Hepatocyte (in vitro differentiated cells): ENCODE measurements around the gene SLCO1A2.

Experiments used
- CTCF ChIP-seq: fragments of 200-600 bp; sonication (generic); IDR thresholded peaks from 2 replicates; pipeline ENCODE4 v1.5.1; 2016; ENCODE audit warnings: antibody characterized with exemption, mild to moderate bottlenecking; ENCODE audit not compliant: poor library complexity
- EZH2 ChIP-seq: fragments of 200-600 bp; sonication (generic); IDR thresholded peaks from 2 replicates; pipeline ENCODE4 v1.6.1; 2016; ENCODE audit warnings: antibody characterized with exemption, mild to moderate bottlenecking, borderline replicate concordance
- EZH2phosphoT487 ChIP-seq: fragments of 200-600 bp; sonication (generic); IDR thresholded peaks from one replicate; pipeline ENCODE4 v1.6.1; 2018; ENCODE audit warnings: antibody characterized with exemption, mild to moderate bottlenecking, low read depth, moderate library complexity; ENCODE audit not compliant: unreplicated experiment, severe bottlenecking

DNA sequence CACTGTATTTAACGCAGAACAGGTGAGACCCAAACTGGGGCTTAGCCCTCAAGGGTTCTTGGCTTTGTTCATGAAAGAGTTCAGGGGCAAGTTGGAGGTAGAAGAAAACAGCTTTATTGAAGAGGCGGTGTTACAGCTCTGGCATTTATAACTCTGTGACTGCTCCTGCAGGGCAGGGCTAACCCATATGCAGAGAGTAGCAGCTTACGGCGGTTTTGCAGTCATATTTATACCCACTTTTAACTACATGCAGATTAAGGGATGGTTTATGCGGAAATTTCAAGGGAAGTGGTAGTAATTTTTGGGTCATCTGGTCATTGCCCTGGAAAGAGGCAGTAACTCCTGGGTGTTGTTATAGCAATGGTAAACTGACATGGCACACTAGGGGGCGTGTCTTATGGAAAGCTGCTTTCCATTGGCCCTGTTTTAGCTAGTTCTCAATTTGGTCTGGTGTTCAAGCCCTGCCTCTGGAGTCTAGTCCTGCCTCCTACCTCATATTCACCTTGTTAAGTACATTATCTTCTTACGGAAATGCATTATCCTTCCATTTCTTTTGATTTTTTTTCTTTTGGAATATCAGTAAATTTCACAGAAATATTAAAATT lies 36.2 kb upstream of the SLCO1A2 start:
- no peak for TF ChIP-seq CTCF
- no peak for TF ChIP-seq EZH2
- TF ChIP-seq EZH2phosphoT487 = no peak
